MM.1S (cell line): ENCODE results near the gene SH3RF3.
A peak's percentile ranks its signal among the peaks of the same experiment; 100 is the strongest.

ENCODE experiments used
- DNase-seq: peaks from one replicate; pipeline ENCODE4 v3.0.0-alpha.2; 2015
- H2AFZ ChIP-seq: fragments of 300-600 bp; sonication (generic); 2 replicates; pipeline ENCODE4 v1.6.0; 2016; ENCODE audit warnings: antibody characterized with exemption, low read length
- H3F3A ChIP-seq: fragments of 300-600 bp; sonication (generic); 2 replicates; pipeline ENCODE4 v1.6.1; 2016; ENCODE audit warnings: mild to moderate bottlenecking, antibody characterized with exemption, low read length, moderate library complexity, mixed read lengths; ENCODE audit not compliant: insufficient read depth
- H3K27ac ChIP-seq: fragments of 300-600 bp; sonication (generic); 2 replicates; pipeline ENCODE4 v1.5.1; 2016; ENCODE audit warnings: mild to moderate bottlenecking, low read length
- H3K27me3 ChIP-seq: fragments of 300-600 bp; sonication (generic); replicated peaks from 2 replicates; pipeline ENCODE4 v1.6.0; 2016; ENCODE audit warnings: low read length; ENCODE audit not compliant: insufficient read depth
- H3K36me3 ChIP-seq: fragments of 300-600 bp; sonication (generic); replicated peaks from 2 replicates; pipeline ENCODE4 v1.6.1; 2016; ENCODE audit warnings: mild to moderate bottlenecking, low read length, mixed read lengths; ENCODE audit not compliant: insufficient read depth
- H3K4me1 ChIP-seq: fragments of 300-600 bp; sonication (generic); 2 replicates; pipeline ENCODE4 v1.6.1; 2016; ENCODE audit warnings: low read length, mixed read lengths
- H3K4me2 ChIP-seq: fragments of 300-600 bp; sonication (generic); 2 replicates; pipeline ENCODE4 v1.6.0; 2016; ENCODE audit warnings: low read depth, low read length
- H3K4me3 ChIP-seq: fragments of 300-600 bp; sonication (generic); 2 replicates; pipeline ENCODE4 v1.5.1; 2016; ENCODE audit warnings: low read length, mixed read lengths
- H3K79me2 ChIP-seq: fragments of 300-600 bp; sonication (generic); 2 replicates; pipeline ENCODE4 v1.6.1; 2016; ENCODE audit warnings: mixed run types, low read length, mixed read lengths
- H3K9ac ChIP-seq: fragments of 300-600 bp; sonication (generic); 2 replicates; pipeline ENCODE4 v1.6.1; 2016; ENCODE audit warnings: low read length, mixed read lengths
- H3K9me2 ChIP-seq: fragments of 300-600 bp; sonication (generic); replicated peaks from 2 replicates; pipeline ENCODE4 v1.6.1; 2016; ENCODE audit warnings: mild to moderate bottlenecking, low read length, mixed read lengths; ENCODE audit not compliant: insufficient read depth
- H3K9me3 ChIP-seq: fragments of 300-600 bp; sonication (generic); replicated peaks from 2 replicates; pipeline ENCODE4 v1.6.1; 2016; ENCODE audit warnings: mild to moderate bottlenecking, low read length, mixed read lengths; ENCODE audit not compliant: insufficient read depth
- H4K20me1 ChIP-seq: fragments of 300-600 bp; sonication (generic); 2 replicates; pipeline ENCODE4 v1.6.1; 2016; ENCODE audit warnings: mild to moderate bottlenecking, low read length, moderate library complexity, mixed read lengths; ENCODE audit not compliant: insufficient read depth
- CTCF ChIP-seq: fragments of 300-600 bp; sonication (generic); IDR thresholded peaks from 2 replicates; pipeline ENCODE4 v1.5.1; 2016; ENCODE audit warnings: antibody characterized with exemption, low read length, mixed read lengths
- EZH2 ChIP-seq: fragments of 300-600 bp; sonication (generic); optimal IDR thresholded peaks from 2 replicates; pipeline ENCODE3; 2017; ENCODE audit warnings: low read depth, mild to moderate bottlenecking, antibody characterized with exemption, low read length, mixed read lengths
- EZH2phosphoT487 ChIP-seq: fragments of 300-600 bp; sonication (generic); IDR thresholded peaks from 2 replicates; pipeline ENCODE4 v1.6.1; 2018; ENCODE audit warnings: antibody characterized with exemption, low read length

The SH3RF3 gene

GRCh38 chr2:109516445-109517117 lies 387.6 kb downstream of the SH3RF3 start:
- Histone ChIP-seq H3K9me3 (no peaks in the 10 kb centered on the region), H3K9me2 (no peaks in the 10 kb centered on the region), H3K27me3 (no peaks in the 10 kb centered on the region), H3K4me2 (peak overlapping the region; percentile 48; the same call in 1 of the 2 replicates), H3K27ac (no peak overlapping the region), H3K79me2 (no peaks in the 10 kb centered on the region), H2AFZ (peak overlapping the region; percentile 38), H3K4me3 (no peak overlapping the region; the same call in 1 of the 2 replicates), H3K4me1 (peaks cover 3% of the 10 kb centered on the region; the same call in 1 of the 2 replicates), H3K9ac (no peak overlapping the region), H3K36me3 (no peaks in the 10 kb centered on the region), H4K20me1 (no peaks in the 10 kb centered on the region), H3F3A (no peaks in the 10 kb centered on the region)
- peak; percentile 64 for DNase-seq
- TF ChIP-seq EZH2phosphoT487 (no peak), CTCF (peak; percentile 93), EZH2 (no peak)

- no peaks in the 10 kb centered on the region for H3K79me2 ChIP-seq
- H3K9me3 ChIP-seq = no peaks in the 10 kb centered on the region
- H3F3A ChIP-seq = no peaks in the 10 kb centered on the region
- no peak overlapping the region for H3K27ac ChIP-seq
- H2AFZ ChIP-seq = no peak overlapping the region
- no peaks in the 10 kb centered on the region for H3K9me2 ChIP-seq
- no peaks in the 10 kb centered on the region for H3K27me3 ChIP-seq
- H3K9ac ChIP-seq = no peak overlapping the region
- DNase-seq = no peak
- no peak for TF ChIP-seq EZH2
- no peak for TF ChIP-seq CTCF
- no peak for TF ChIP-seq EZH2phosphoT487
- no peaks in the 10 kb centered on the region for H3K36me3 ChIP-seq
- H4K20me1 ChIP-seq = no peaks in the 10 kb centered on the region
- no peak overlapping the region for H3K4me2 ChIP-seq
- H3K4me1 ChIP-seq = peaks cover 3% of the 10 kb centered on the region; the same call in 1 of the 2 replicates
- H3K4me3 ChIP-seq = no peak overlapping the region
These were observed 388.3 kb downstream of the SH3RF3 start for GRCh38 chr2:109517118-109517889.

- H3K79me2 ChIP-seq = no peaks in the 10 kb centered on the region
- no peaks in the 10 kb centered on the region for H3F3A ChIP-seq
- H3K9ac ChIP-seq = no peak overlapping the region
- no peaks in the 10 kb centered on the region for H3K9me3 ChIP-seq
- H3K4me3 ChIP-seq = no peak overlapping the region
- DNase-seq = no peak
- no peaks in the 10 kb centered on the region for H3K36me3 ChIP-seq
- H3K9me2 ChIP-seq = no peaks in the 10 kb centered on the region
- H3K4me1 ChIP-seq = peaks cover 3% of the 10 kb centered on the region; the same call in 1 of the 2 replicates
- no peak overlapping the region for H3K4me2 ChIP-seq
- no peaks in the 10 kb centered on the region for H4K20me1 ChIP-seq
- TF ChIP-seq CTCF = no peak
- no peak for TF ChIP-seq EZH2
- TF ChIP-seq EZH2phosphoT487 = no peak
- H3K27ac ChIP-seq = no peak overlapping the region
- H3K27me3 ChIP-seq = no peaks in the 10 kb centered on the region
- no peak overlapping the region for H2AFZ ChIP-seq
These were observed 390.5 kb downstream of the SH3RF3 start for GRCh38 chr2:109519513-109519912.
